ENCODE results near the gene ATP10A.

Gene ATP10A

DNA sequence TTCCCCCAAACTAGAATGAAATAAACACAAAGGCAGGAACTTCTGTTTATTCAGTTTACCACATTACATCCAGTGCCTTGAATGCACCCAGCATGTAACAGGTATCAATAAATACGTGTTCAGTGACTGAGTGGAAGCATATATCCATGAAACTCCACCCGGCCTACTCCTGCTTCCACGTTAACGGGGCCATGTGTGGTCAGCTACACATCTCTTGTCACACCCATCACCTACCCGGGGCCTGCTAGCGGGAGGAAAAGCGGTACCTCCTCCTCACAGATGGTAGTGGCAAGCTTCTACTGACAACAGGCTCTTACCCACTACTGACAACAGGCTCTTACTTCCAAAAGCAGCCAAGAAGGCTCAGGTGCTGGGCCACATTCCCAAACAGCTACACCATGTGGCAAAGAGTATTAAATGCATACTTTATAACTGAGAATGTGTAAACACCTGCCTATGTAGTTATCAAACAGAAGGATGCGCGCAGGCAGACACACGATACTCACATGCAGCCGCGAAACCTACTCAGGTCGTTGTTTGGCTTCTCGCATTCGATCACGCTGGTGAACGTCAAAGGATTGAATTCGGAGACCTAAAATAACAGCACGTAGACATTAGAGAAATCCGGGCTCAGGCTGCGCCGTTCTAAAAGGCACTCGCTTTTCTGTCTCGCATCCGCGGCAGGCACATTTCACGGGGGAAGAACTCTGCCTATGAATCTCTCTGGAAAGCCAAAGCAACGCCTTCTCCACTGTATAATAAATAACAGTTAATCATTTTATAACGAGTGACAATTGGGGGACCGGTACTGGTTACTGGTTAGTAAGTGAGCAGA lies 127.4 kb downstream of the ATP10A start:
- TF ChIP-seq, protein P1, sequence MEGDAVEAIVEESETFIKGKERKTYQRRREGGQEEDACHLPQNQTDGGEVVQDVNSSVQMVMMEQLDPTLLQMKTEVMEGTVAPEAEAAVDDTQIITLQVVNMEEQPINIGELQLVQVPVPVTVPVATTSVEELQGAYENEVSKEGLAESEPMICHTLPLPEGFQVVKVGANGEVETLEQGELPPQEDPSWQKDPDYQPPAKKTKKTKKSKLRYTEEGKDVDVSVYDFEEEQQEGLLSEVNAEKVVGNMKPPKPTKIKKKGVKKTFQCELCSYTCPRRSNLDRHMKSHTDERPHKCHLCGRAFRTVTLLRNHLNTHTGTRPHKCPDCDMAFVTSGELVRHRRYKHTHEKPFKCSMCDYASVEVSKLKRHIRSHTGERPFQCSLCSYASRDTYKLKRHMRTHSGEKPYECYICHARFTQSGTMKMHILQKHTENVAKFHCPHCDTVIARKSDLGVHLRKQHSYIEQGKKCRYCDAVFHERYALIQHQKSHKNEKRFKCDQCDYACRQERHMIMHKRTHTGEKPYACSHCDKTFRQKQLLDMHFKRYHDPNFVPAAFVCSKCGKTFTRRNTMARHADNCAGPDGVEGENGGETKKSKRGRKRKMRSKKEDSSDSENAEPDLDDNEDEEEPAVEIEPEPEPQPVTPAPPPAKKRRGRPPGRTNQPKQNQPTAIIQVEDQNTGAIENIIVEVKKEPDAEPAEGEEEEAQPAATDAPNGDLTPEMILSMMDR (conservative IDR thresholded peaks at IDR 0.05; ENCODE audit: control insufficient read depth, insufficient read depth, low read depth, low read length), result no peak
- H3K4me3 ChIP-seq (ENCODE audit: control insufficient read depth, low read depth, low read length), result no peak overlapping the region
- no peak for DNase-seq (ENCODE audit: low read depth)

DNA sequence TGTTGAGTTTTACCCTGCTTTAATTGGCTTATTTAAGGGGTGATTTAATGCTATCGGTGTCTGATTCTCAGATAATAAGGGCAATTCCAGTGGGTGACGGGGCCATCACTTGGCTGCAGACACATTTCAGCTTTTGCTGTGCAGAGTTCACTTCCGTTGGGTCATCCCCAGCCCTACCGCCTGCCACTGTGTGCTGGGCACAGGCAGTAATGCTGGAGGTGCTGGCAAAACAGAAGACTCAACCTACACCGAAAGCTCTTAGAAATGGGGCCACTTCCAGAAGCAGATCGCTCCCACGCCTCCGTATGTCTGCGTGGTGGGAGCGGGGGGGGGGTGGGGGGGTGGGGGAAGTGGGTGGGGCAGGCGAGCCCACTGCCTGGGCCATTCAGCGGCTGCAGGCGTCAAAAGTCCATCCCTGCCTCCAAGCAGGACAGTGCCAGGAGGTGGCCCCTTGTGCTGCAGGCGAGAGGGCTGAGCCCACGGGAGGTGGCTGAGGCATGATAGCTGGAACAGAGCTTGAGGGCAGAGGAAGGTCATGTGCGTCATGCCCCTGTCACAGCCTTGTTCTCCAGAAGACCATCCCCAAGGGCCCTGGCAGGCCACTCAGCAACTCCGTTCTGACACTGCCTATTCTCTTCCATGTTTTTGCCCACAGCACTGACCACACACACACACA lies 128.3 kb downstream of the ATP10A start:
- no peak overlapping the region for H3K4me3 ChIP-seq (ENCODE audit: control insufficient read depth, low read depth, low read length)
- TF ChIP-seq, protein P1 (conservative IDR thresholded peaks at IDR 0.05; ENCODE audit: control insufficient read depth, insufficient read depth, low read depth, low read length), result no peak
- peak; percentile 29 for DNase-seq (ENCODE audit: low read depth)

DNA sequence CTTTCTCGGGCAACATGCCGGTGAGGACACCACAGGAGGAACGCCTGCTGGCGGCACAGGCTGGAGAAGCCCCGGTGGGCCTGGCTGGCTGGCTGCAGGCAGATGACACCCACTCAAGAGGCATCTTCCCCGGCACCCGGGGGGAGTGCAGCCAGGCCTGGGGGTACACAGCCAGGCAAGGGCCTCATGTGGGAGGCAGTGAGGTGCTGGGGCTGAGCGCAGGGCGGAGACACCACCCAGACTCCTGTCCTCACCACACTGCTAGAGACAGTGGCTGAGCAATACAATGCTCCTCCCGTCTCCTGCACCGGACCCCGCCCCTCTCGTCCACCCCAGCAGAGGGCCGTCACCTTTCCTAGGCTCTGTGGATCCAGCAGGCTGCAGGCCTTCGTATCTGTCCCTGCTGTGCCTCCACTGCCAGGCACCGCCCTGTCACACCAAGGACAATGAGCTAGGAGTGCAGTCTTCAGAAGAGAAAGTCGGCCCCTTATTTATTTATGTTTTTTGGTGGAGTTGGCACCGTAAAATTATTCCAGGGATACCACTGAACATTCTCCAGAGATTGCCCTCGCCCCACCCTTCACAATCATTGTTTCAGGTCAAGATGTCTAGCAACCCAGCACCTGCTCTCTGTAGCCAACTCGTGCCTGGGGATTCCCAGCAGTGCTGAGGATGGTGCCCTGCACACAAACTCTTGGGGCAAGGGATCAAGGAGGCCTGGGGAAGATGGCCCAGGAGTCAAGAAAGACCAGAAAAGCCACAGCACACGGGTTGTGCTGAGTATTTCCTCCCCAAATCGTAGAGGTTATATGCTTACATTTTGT lies 129.1 kb downstream of the ATP10A start:
- DNase-seq (ENCODE audit: low read depth), result no peak
- TF ChIP-seq, protein P1 (conservative IDR thresholded peaks at IDR 0.05; ENCODE audit: control insufficient read depth, insufficient read depth, low read depth, low read length), result no peak
- H3K4me3 ChIP-seq (ENCODE audit: control insufficient read depth, low read depth, low read length), result no peak overlapping the region

DNA sequence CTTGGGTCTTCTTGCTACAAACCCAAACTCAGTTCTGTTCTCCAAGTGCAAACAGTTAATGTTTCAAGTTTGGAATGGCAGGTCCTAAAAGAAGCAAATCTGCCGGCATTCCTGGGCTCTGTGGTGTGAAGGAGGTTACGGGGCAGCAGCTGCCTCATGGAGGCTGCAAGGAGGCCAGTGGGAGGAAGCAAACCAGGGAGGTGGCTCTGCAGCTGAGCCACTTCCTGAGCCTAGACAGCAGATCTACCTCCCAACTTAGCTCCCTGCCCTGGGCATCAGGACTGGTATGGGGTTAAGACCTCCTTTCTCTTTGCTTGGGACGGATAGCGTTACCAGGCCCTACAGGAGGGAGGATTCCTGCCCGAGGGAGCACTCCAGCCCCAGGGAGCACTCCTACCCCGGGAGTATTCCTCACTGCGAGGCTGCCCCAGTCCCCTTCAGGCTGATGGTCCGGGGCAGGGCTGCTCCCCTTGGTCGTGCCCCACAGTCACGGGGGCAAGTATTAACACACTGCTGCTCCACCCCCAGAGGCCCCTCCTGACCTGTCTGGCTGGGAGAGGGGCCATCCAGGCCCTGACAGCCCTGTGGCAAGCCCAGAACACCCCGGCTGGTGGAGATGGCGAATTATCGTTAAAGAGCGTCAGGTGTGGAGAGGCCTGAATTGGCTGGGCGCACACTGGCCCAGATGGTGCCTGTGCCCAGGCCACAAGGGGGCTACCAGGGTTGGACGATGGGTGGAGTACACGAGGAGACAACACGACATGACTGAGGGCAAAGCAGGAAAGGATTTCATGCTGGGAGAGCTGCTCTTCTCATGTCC lies 129.9 kb downstream of the ATP10A start:
- DNase-seq (ENCODE audit: low read depth), result no peak
- H3K4me3 ChIP-seq (ENCODE audit: control insufficient read depth, low read depth, low read length), result no peak overlapping the region

DNA sequence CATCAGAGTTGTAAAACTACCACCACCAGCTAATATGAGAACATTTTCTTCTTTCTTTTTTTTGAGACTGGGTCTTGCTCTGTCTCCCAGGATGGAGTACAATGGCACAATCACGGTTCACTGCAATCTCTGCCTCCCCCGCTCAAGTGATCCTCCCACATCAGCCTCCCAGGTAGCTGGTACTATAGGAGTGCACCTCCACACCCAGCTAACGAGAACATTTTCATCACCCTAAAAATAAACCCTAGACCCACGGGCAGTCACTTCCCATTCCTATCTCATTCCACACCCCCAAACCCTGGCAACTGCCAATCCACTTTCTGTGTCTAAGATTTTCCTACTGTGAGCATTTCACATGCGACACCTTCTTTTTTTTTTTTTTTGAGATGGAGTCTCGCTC lies 130.9 kb downstream of the ATP10A start:
- TF ChIP-seq, protein P1 (conservative IDR thresholded peaks at IDR 0.05; ENCODE audit: control insufficient read depth, insufficient read depth, low read depth, low read length), result no peak
- no peak overlapping the region for H3K4me3 ChIP-seq (ENCODE audit: control insufficient read depth, low read depth, low read length)
- DNase-seq (ENCODE audit: low read depth), result no peak

More for the DNA sequence above, 129.9 kb downstream of the ATP10A start:
- TF ChIP-seq, protein P1 (conservative IDR thresholded peaks at IDR 0.05; ENCODE audit: control insufficient read depth, insufficient read depth, low read depth, low read length), result no peak

DNA sequence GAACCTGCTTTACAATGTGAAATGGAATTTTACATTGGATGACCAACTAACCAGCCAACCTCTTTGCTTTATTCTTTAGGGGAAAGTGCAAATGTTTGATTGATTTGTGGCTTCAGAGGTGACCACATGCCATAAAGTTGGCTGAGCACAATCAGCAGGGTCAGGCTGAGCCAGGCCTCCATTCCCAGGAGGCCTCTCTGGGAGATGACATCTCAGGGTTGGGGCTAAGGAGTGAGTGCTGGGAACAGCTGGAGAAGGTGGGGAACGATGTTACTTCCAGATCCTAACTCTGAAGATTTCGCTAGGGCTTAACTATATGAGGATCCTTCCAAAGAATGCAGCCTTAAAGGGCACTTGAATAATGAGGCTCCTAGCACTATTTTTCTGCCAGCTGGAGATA lies 131.7 kb downstream of the ATP10A start:
- no peak for DNase-seq (ENCODE audit: low read depth)
- TF ChIP-seq, protein P1 (conservative IDR thresholded peaks at IDR 0.05; ENCODE audit: control insufficient read depth, insufficient read depth, low read depth, low read length), result no peak
- no peak overlapping the region for H3K4me3 ChIP-seq (ENCODE audit: control insufficient read depth, low read depth, low read length)

Data from fibroblast of mammary gland (primary cell).